Endodermal cell (in vitro differentiated cells): ENCODE results near the gene KTN1. TPM values are rescaled to one million over a fixed set of nuclear protein-coding genes. Genes with fewer than 3 reads are reported as not detected.

Source experiments
- DNase-seq: peaks from one replicate; pipeline ENCODE4 v3.0.0-alpha.2; 2017
- H3K27ac ChIP-seq: 2 replicates; pipeline ENCODE4 v1.5.1; 2013; ENCODE audit warnings: mild to moderate bottlenecking, low read depth, low read length, moderate library complexity
- H3K27me3 ChIP-seq: 2 replicates; pipeline ENCODE4 v1.6.1; 2013; ENCODE audit warnings: mild to moderate bottlenecking, low read length, moderate library complexity; ENCODE audit not compliant: insufficient read depth, control insufficient read depth, poor library complexity, severe bottlenecking
- H3K36me3 ChIP-seq: 2 replicates; pipeline ENCODE4 v1.7.0; 2013; ENCODE audit warnings: mild to moderate bottlenecking, low read length, moderate library complexity; ENCODE audit not compliant: control insufficient read depth, insufficient read depth
- H3K4me1 ChIP-seq: one replicate; pipeline ENCODE4 v1.7.0; 2013; ENCODE audit warnings: low read length; ENCODE audit not compliant: control insufficient read depth, insufficient read depth
- H3K4me3 ChIP-seq: 2 replicates; pipeline ENCODE4 v1.5.1; 2013; ENCODE audit warnings: mild to moderate bottlenecking, low read length, moderate library complexity
- H3K9ac ChIP-seq: 2 replicates; pipeline ENCODE4 v1.6.1; 2013; ENCODE audit warnings: mild to moderate bottlenecking, low read length, moderate library complexity; ENCODE audit not compliant: poor library complexity, severe bottlenecking; ENCODE audit errors: extremely low read depth
- H3K9me3 ChIP-seq: 2 replicates; pipeline ENCODE4 v1.6.1; 2013; ENCODE audit warnings: mild to moderate bottlenecking, low read length, moderate library complexity; ENCODE audit not compliant: control insufficient read depth
- H3K27ac Mint-ChIP-seq: 2 replicates; pipeline ENCODE4 v1.8.0; 2020; ENCODE audit warnings: mixed read lengths
- H3K27me3 Mint-ChIP-seq: 2 replicates; pipeline ENCODE4 v1.8.0; 2021; ENCODE audit warnings: mild to moderate bottlenecking, mixed read lengths; ENCODE audit not compliant: insufficient read depth
- H3K36me3 Mint-ChIP-seq: 2 replicates; pipeline ENCODE4 v1.8.0; 2020; ENCODE audit warnings: low read depth, mixed read lengths
- H3K4me1 Mint-ChIP-seq: 2 replicates; pipeline ENCODE4 v1.8.0; 2020; ENCODE audit warnings: mixed read lengths
- H3K4me3 Mint-ChIP-seq: 2 replicates; pipeline ENCODE4 v1.8.0; 2020; ENCODE audit warnings: mild to moderate bottlenecking, moderate library complexity, mixed read lengths
- H3K9me3 Mint-ChIP-seq: 2 replicates; pipeline ENCODE4 v1.8.0; 2020; ENCODE audit warnings: mild to moderate bottlenecking, mixed read lengths
- WGBS, 2 experiments: methylation state at CpG; one replicate each; pipeline versions ENCODE4 v1.1.5 to v1.1.7; 2013; ENCODE audit warnings: missing lambda C conversion rate in 2 of 2, mixed read lengths in 1 of 2; ENCODE audit not compliant: insufficient coverage in 1 of 2, insufficient read length in 1 of 2; 5-methylcytosine and 5-hydroxymethylcytosine counted together
- total RNA-seq, 2 donors: library from RNA; stranded (reverse); fragmentation: NEBNext Ultra II Directional in 1 of 2; extraction: Animal tissue kit (Norgen Biotek cat#: 25700) in 1 of 2; gene quantifications; 2 replicates in 1 of 2; 3 replicates in 1 of 2; pipeline ENCODE4 v1.2.1, GENCODE V29; 2021
- TF ChIP-seq, protein P1 (sequence below): fragments of 200-600 bp; sonication (generic); conservative IDR thresholded peaks from 2 replicates; pipeline ENCODE4 v1.5.0; 2021; ENCODE audit warnings: antibody characterized with exemption, mild to moderate bottlenecking

KTN1 gene
- total RNA-seq, 2 donors from 2014 or later, result 215 to 239 TPM

DNA sequence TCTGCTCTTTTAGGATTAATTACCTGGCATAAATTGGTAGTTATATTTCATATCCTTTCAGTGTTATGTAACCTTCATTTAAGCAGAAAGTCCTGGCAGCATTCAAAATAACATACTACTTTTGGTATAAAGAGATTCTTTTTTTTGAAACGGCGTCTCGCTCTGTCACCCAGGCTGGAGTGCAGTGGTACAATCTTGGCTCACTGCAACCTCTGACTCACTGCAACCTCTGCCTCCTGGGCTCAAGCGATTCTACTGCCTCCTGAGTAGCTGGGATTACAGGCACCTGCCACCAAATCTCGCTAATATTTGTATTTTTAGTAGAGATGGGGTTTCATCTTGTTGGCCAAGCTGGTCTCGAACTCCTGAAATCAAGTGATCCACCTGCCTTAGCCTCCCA lies 9.2 kb downstream of the KTN1 start:
- 95% methylated on average over 4 to 6 of the region's 6 CpGs for WGBS, 2 experiments
- peaks cover 8% of the 10 kb centered on the region for H3K4me1 ChIP-seq
- H3K36me3 ChIP-seq, result no peaks in the 10 kb centered on the region
- no peaks in the 10 kb centered on the region for H3K9me3 Mint-ChIP-seq
- H3K4me3 Mint-ChIP-seq, result no peak overlapping the region
- no peak overlapping the region for H3K4me3 ChIP-seq
- no peak overlapping the region for H3K27ac Mint-ChIP-seq
- H3K27me3 Mint-ChIP-seq, result no peaks in the 10 kb centered on the region
- peaks cover 43% of the 10 kb centered on the region for H3K4me1 Mint-ChIP-seq
- H3K9me3 ChIP-seq, result no peaks in the 10 kb centered on the region
- TF ChIP-seq, protein P1, sequence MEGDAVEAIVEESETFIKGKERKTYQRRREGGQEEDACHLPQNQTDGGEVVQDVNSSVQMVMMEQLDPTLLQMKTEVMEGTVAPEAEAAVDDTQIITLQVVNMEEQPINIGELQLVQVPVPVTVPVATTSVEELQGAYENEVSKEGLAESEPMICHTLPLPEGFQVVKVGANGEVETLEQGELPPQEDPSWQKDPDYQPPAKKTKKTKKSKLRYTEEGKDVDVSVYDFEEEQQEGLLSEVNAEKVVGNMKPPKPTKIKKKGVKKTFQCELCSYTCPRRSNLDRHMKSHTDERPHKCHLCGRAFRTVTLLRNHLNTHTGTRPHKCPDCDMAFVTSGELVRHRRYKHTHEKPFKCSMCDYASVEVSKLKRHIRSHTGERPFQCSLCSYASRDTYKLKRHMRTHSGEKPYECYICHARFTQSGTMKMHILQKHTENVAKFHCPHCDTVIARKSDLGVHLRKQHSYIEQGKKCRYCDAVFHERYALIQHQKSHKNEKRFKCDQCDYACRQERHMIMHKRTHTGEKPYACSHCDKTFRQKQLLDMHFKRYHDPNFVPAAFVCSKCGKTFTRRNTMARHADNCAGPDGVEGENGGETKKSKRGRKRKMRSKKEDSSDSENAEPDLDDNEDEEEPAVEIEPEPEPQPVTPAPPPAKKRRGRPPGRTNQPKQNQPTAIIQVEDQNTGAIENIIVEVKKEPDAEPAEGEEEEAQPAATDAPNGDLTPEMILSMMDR, result no peak
- H3K36me3 Mint-ChIP-seq, result no peaks in the 10 kb centered on the region
- no peak overlapping the region for H3K9ac ChIP-seq
- no peak overlapping the region for H3K27ac ChIP-seq
- H3K27me3 ChIP-seq, result no peaks in the 10 kb centered on the region
- DNase-seq, result no peak

DNA sequence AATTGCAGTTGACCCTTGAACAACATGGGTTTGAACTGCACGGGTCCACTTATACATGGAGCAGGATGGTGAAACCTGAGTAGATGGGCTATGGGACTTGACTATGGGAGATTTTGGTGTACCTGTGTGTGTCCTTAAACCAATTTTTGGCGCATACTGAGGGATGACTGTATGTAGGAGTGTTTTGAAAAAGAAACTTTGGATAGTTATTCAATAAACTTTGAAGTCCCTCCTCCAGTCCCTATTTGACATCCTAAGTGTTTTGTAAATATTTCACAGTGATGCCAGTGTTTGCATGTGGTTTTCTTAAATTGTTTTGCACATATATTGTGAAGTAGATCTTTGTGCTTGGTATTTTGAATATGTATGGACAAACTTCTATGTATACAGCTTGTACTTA lies 12.4 kb downstream of the KTN1 start:
- Histone ChIP-seq H3K4me3 (no peak overlapping the region), H3K27me3 (no peaks in the 10 kb centered on the region), H3K36me3 (peaks cover 8% of the 10 kb centered on the region), H3K9ac (no peak overlapping the region), H3K9me3 (peaks cover 4% of the 10 kb centered on the region), H3K27ac (no peak overlapping the region), H3K4me1 (no peaks in the 10 kb centered on the region)
- Mint-ChIP-seq H3K27me3 (no peaks in the 10 kb centered on the region), H3K4me1 (peaks cover 25% of the 10 kb centered on the region), H3K36me3 (peaks cover 12% of the 10 kb centered on the region), H3K27ac (no peak overlapping the region), H3K9me3 (peaks cover 6% of the 10 kb centered on the region), H3K4me3 (no peak overlapping the region)
- 92% methylated on average over 2 of the region's 2 CpGs for WGBS, 2 experiments
- TF ChIP-seq, protein P1, result no peak
- no peak for DNase-seq

DNA sequence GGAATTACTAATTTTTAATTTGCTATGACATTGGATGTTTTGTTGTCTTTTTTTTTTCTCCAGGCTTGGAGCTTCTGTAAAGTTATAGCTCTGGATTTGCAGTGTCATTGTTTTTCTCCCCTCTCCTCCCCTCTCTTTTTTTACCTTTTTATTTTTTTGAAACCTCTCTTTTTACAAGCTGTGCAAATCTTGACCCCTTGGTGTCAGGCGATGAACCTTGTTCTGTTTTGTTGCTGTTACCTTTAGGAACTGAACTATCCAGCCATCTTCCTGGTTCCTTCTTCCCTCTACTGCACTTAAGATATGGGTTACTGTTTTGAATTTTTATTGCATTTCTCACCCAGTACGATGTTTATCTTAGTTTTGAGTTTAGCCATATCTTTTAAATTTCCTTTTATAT lies 13.7 kb downstream of the KTN1 start:
- peaks cover 4% of the 10 kb centered on the region for H3K9me3 ChIP-seq
- H3K27ac ChIP-seq, result no peak overlapping the region
- DNase-seq, result no peak
- no peak overlapping the region for H3K4me3 ChIP-seq
- H3K4me1 Mint-ChIP-seq, result peaks cover 22% of the 10 kb centered on the region
- H3K27me3 Mint-ChIP-seq, result no peaks in the 10 kb centered on the region
- H3K36me3 Mint-ChIP-seq, result peaks cover 19% of the 10 kb centered on the region
- H3K36me3 ChIP-seq, result peaks cover 8% of the 10 kb centered on the region
- peak overlapping the region; percentile 69 for H3K27ac Mint-ChIP-seq
- no peak overlapping the region for H3K9ac ChIP-seq
- TF ChIP-seq, protein P1, result no peak
- WGBS, 2 experiments, result 93% methylated on average over 2 of the region's 2 CpGs; no CpG with 5 or more reads in 1 of the 2 experiments
- no peak overlapping the region for H3K4me3 Mint-ChIP-seq
- no peaks in the 10 kb centered on the region for H3K27me3 ChIP-seq
- no peaks in the 10 kb centered on the region for H3K4me1 ChIP-seq
- peaks cover 13% of the 10 kb centered on the region for H3K9me3 Mint-ChIP-seq
